K562 (cell line): ENCODE results near the gene NR1D1. TPM values are rescaled to one million over a fixed set of nuclear protein-coding genes. Genes with fewer than 3 reads are reported as not detected.

Experiments
- ARID3B ChIP-seq: fragments of 250-450 bp; sonication (Bioruptor Pico); IDR thresholded peaks from 2 replicates; pipeline ENCODE4 v1.4.0; 2020; ENCODE audit warnings: borderline replicate concordance
- BRF2 ChIP-seq: IDR thresholded peaks from 3 replicates; pipeline ENCODE4 v1.6.1; 2011; ENCODE audit warnings: borderline replicate concordance, mild to moderate bottlenecking; ENCODE audit not compliant: insufficient read length, insufficient read depth
- CBX1 ChIP-seq: sonication (generic); IDR thresholded peaks from 2 replicates; pipeline ENCODE4 v1.6.1; 2016; ENCODE audit warnings: antibody characterized with exemption, low read depth, mild to moderate bottlenecking
- CBX2 ChIP-seq: fragments of 200-600 bp; sonication (generic); IDR thresholded peaks from one replicate; pipeline ENCODE4 v1.6.1; 2012; ENCODE audit warnings: mild to moderate bottlenecking, low read length, inconsistent platforms; ENCODE audit not compliant: insufficient read depth, poor library complexity, severe bottlenecking
- CHAMP1 ChIP-seq: fragments of 450-650 bp; IDR thresholded peaks from 2 replicates; pipeline ENCODE4 v1.6.1; 2016; ENCODE audit warnings: mild to moderate bottlenecking
- CTCF ChIP-seq, 3 experiments: IDR thresholded peaks in 2 of 3; conservative IDR thresholded peaks in 1 of 3; 2 replicates each; pipeline ENCODE4 v1.5.1; 2011 to 2012; ENCODE audit warnings: low read length in 3 of 3, mild to moderate bottlenecking in 3 of 3, control low read depth in 2 of 3, improper control_type of control experiment in 1 of 3, inconsistent platforms in 1 of 3, low read depth in 1 of 3, mixed read lengths in 1 of 3, moderate library complexity in 1 of 3; ENCODE audit not compliant: insufficient read depth in 2 of 3
- FOXK2 ChIP-seq, 2 experiments: fragments of 450-650 bp; IDR thresholded peaks in 1 of 2; conservative IDR thresholded peaks in 1 of 2; 2 replicates each; pipeline ENCODE4 v1.6.1; 2016; ENCODE audit warnings: low read depth in 2 of 2, mild to moderate bottlenecking in 1 of 2
- HDAC1 ChIP-seq, 2 experiments: fragments of 450-650 bp; IDR thresholded peaks; 2 replicates each; pipeline ENCODE4 v1.6.1; 2016 to 2017; ENCODE audit warnings: inconsistent platforms in 1 of 2, mild to moderate bottlenecking in 1 of 2, moderate library complexity in 1 of 2
- KDM4B ChIP-seq, 2 experiments: fragments of 450-650 bp in 1 of 2; sonication (generic) in 1 of 2; IDR thresholded peaks; 2 replicates each; pipeline ENCODE4 v1.6.1; 2016 to 2017; ENCODE audit warnings: borderline replicate concordance in 2 of 2, antibody characterized with exemption in 1 of 2, low read depth in 1 of 2, mild to moderate bottlenecking in 1 of 2
- KHSRP ChIP-seq: fragments of 450-650 bp; IDR thresholded peaks from 2 replicates; pipeline ENCODE4 v1.6.1; 2017
- MCM3 ChIP-seq: fragments of 450-650 bp; IDR thresholded peaks from 2 replicates; pipeline ENCODE4 v1.6.1; 2016
- NBN ChIP-seq: fragments of 450-650 bp; IDR thresholded peaks from 2 replicates; pipeline ENCODE4 v1.6.1; 2016; ENCODE audit warnings: low read depth, mild to moderate bottlenecking
- SMARCE1 ChIP-seq: fragments of 450-650 bp; IDR thresholded peaks from 2 replicates; pipeline ENCODE4 v1.7.1; 2016; ENCODE audit warnings: mild to moderate bottlenecking
- TEAD1 ChIP-seq, 2 experiments: fragments of 450-650 bp in 1 of 2; sonication (generic) in 1 of 2; formaldehyde crosslinking; IDR thresholded peaks; 2 replicates each; pipeline versions ENCODE4 v1.4.0 to v1.8.0; 2020 to 2022; ENCODE audit warnings: mild to moderate bottlenecking in 2 of 2, missing genetic modification reagents in 1 of 2
- ZNF232 ChIP-seq: sonication (generic); formaldehyde crosslinking; IDR thresholded peaks from 2 replicates; pipeline ENCODE4 v1.8.0; 2022; ENCODE audit warnings: mild to moderate bottlenecking, missing genetic modification reagents
- ZNF583 ChIP-seq: fragments of 250-450 bp; sonication (Bioruptor Pico); IDR thresholded peaks from 2 replicates; pipeline ENCODE4 v1.4.0; 2020
- polyA plus RNA-seq, 8 experiments: library from polyadenylated mRNA; depleted of rRNA in 4 of 8; stranded (reverse) in 5 of 8; unstranded in 3 of 8; fragments of >200 nt; fragmentation: Nextera tagmentation in 2 of 8; fragmentation: Illumina TruSeq in 1 of 8; extraction: Ambion mirVana in 2 of 8; extraction: Trizol in 1 of 8; gene quantifications; 2 replicates each; pipeline versions ENCODE4 v1.2.1 to v1.2.3, GENCODE V29; 2011 to 2014; ENCODE audit warnings: inconsistent platforms in 1 of 8, missing spikeins in 1 of 8
- total RNA-seq, 7 experiments: library from RNA; depleted of rRNA in 6 of 7; stranded (reverse); fragments of >200 nt in 6 of 7; fragmentation: Illumina TruSeq in 2 of 7; extraction: Trizol in 2 of 7; gene quantifications; 2 replicates each; pipeline versions ENCODE4 v1.2.1 to v1.2.3, GENCODE V29; 2011 to 2021; ENCODE audit warnings: low replicate concordance in 1 of 7

Gene NR1D1
- total and polyA plus RNA-seq, 9 of the 15 experiments (the other 6 are each of a cell fraction or from before 2014, with no cell fraction given) = 0.25 to 7.7 (median 0.65) TPM

- TF ChIP-seq ARID3B (CRISPR knock-in tag) (no peak), KDM4B (IDR thresholded peaks at IDR 0.05; ENCODE audit: borderline replicate concordance in 2 of 2, low read depth in 1 of 2) (no peak), CTCF (IDR thresholded peaks at IDR 0.05 in 2 of 3, conservative IDR thresholded peaks at IDR 0.05 in 1 of 3; ENCODE audit: insufficient read depth in 2 of 3, low read depth in 1 of 3, low read length in 3 of 3) (no peak), ZNF232 (CRISPR knock-in tag) (no peak), NBN (0 out of 2 replicates have a peak, but pooled peaks have one; percentile 56), TEAD1 (CRISPR knock-in tag; IDR thresholded peaks at IDR 0.05) (no peak), CBX2 (no peak), ZNF583 (CRISPR knock-in tag) (no peak), BRF2 (no peak), MCM3 (no peak), KHSRP (no peak), HDAC1 (IDR thresholded peaks at IDR 0.05) (peak in 1 of 2 experiments; percentile 66; a peak in 1 of 4 replicates), SMARCE1 (peak; percentile 43; the same call in 1 of the 2 replicates), CHAMP1 (no peak), CBX1 (no peak), FOXK2 (conservative IDR thresholded peaks at IDR 0.05 in 1 of 2, IDR thresholded peaks at IDR 0.05 in 1 of 2; ENCODE audit: low read depth in 2 of 2) (0 out of 4 replicates have a peak, but pooled peaks of 1 of the 2 experiments have one; percentile 37)
These were observed 24.1 kb upstream of the NR1D1 start (continued) for GRCh38 chr17:40124279-40125141.
